Measurements from ENCODE around the gene TULP1.

Gene TULP1

DNA sequence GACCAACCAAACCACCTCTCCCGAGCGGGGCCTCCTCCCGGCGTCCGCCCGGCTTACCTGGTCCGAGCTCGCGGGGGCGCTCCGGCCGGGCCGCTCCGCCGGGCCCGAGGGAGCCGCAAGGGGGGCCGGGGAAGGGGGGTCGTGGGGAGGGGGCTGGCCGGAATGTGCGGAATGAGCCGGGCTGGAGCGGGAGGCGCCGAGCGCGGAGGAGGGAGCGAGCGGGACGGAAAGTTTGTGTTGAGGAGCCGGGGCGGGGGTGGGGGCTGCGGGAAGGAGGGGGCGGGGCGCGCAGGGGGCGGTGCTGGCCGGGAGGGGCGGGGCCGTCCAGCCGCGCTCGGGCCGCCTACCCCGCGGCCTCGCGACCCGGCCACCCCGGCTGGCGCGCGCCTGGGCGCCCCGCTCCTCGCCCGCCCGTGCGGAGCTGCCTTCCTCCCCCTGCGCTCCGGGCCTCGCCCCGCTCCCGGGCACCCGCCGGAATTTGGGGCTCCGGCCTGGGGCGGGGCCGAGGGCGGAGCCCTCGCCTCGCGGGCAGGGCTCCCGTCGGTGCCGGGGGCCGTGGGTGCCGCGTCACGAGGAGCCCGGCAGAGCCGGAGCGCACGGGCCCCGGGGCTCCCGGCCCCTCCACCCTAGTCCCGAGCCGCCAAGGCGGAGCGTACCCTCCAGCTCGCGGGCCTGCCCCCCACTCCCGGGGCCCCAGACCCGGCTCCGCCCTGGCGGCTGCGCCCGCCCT, 15.7 kb downstream of the TULP1 start, which contains the start of gene TEAD3:
TSS of gene TEAD3 (minus strand) at position 239 of the 730 bp plus-strand sequence.
- DNase-seq (ENCODE audit: low read depth), result peak; percentile 50

DNA sequence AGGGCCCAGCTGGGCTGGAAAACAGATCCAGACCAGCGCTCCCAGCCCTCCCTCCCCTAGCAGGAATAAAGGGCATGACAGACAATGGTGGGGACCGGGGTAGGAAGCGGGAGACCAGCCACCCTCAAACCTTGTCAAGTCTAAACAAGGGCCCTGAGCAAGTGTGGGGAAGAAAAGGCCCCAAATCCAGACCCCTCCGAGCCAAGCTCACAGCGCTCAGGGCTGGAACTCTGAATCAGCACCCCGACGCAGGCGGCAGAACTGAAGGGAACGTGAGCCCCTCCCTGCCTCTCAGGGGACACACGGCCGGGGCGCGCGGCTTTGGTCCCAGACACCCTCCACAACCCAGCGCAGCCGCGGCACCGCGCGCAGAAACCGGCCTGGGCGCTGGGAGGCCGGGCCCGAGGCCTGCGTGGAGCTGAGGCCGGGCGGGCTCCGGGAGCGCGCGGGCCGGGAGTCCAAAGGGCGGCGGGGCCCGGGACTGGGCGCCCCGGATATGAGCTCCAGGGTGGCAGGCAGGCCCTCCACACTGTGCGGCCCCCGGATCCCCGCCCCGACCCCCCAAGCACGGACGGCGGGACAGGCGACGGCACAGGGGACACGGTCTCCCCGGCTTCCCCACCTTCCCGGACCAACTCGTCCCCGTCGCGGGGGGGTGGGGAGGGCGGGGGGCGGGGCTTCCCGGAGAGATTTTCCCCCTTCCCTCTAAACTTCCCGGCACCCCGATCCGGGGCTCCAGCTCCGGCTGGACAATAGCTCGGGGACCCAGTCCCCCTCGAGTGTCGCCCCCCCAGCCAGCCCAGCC, 16.5 kb downstream of the TULP1 start:
- DNase-seq (ENCODE audit: low read depth), result no peak

DNA sequence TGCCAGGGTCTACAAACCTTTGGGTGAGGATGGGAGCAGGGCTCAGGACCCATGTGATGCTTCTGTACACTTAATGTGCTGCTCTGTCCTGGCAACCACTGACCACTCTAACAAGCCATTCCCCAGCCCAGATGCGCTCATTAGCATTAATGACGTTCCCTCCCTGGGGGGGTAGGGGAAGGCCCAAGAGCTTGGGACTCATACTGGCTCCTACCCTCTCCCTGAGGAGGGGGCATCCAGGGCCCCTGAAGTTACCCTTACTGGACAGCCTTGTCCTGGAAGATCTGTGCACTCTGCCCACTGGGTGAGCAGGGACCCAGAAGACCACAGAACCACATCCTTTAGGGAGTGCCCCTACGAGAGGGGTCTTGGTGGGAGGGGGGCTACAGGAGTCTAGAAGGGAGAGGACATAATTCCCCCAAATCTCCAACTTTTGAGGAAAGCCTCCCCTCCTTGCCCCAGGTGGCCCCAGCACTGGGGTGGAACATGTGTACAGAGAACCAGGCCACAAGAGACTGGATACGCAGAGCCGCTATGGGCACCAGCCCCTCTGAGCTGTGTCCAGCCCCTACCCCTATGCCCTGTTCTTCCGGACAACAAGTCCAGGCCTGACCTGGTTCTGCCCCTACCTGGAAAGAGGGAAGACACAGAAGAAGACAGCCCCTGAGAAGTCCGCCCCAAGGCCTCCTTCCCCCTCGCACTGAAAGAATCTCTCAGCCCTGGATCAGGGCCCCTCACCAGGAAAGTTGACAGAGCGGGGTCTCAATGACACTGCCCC, 17.2 kb downstream of the TULP1 start:
- no peak for DNase-seq (ENCODE audit: low read depth)

DNA sequence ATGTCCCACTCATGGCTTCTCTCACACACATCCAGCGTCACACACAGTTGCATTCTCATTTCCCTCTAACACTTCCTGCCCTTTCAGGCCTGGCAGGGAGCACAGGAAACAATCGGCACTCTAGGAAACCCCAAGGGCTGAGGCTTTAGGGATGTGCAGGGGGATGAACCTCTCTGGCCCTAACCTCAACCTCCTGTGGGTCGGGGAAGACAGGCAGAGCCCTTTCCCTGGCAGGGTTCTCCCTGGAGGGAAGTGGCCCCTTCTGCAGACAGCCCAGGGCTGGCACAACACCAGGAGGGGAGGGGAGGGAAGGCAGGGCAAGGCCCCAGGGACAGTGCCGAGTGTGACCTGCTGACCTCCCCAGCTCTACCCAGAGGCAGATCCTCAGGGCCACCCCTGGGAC, 18.5 kb downstream of the TULP1 start:
- DNase-seq (ENCODE audit: low read depth), result no peak

DNA sequence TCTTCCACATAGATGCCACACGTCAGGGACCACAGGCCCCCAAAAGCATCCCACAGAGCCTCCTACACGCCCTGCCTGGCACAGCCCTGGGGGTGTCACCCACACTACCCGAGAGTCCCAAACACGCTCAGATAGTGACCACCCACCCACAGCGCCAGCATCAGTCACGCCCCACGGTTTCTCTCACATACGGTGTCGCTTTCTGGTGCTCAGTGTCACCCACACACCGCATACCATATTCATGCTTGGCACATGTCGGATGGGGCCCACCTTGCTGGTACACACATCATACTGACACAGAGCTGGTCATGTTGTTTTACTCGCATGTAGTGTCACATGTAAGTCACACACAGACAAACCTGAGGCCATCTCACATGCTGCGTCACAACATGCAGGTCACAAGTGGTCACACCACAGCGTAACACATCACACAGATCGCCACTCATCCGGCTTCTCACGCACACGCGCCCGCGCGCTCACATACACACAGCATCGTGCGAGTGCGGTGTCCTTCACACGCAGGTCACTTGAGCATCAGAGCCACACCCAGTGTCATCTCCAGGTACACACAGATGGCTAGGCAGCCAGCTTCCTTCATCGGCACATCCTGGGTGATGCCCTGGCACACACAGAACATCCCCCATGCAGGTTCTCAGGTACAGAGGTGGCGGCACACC, 19.3 kb downstream of the TULP1 start:
- no peak for DNase-seq (ENCODE audit: low read depth)

- DNase-seq (ENCODE audit: low read depth), result no peak
These were observed 19.8 kb downstream of the TULP1 start for GRCh38 chr6:35492974-35493284.

GRCh38 chr6:35492258-35492973, 20.3 kb downstream of the TULP1 start:
- no peak for DNase-seq (ENCODE audit: low read depth)

GRCh38 chr6:35491558-35492257, 21.0 kb downstream of the TULP1 start:
- DNase-seq (ENCODE audit: low read depth), result no peak

- DNase-seq (ENCODE audit: low read depth), result no peak
These were observed 21.7 kb downstream of the TULP1 start for GRCh38 chr6:35490821-35491557.

GRCh38 chr6:35489995-35490791, 22.5 kb downstream of the TULP1 start:
- peak; percentile 29 for DNase-seq (ENCODE audit: low read depth)

DNA sequence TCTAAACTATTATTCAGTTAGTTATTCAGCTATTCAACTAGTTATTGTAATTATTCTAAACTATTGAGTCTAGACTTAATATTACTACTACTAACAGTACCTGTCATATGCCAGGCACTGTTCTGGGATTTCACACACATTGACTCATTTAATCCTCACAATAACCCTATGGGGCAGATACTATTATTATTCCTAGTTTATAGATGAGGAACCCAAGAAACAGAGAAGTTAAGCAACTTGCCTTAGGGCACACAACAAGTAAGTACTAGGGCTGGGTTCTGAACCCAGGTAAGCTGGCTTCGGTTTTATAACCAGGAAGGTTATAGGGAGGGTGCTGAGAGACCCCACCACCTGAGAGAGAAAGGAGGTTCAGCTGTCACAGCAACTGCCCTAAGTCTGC, 23.6 kb downstream of the TULP1 start:
- no peak for DNase-seq (ENCODE audit: low read depth)

- DNase-seq (ENCODE audit: low read depth), result no peak
These were observed 24.2 kb downstream of the TULP1 start for GRCh38 chr6:35488517-35488862.

- DNase-seq (ENCODE audit: low read depth), result peak; percentile 81
These were observed 24.8 kb downstream of the TULP1 start for GRCh38 chr6:35487658-35488516.

DNA sequence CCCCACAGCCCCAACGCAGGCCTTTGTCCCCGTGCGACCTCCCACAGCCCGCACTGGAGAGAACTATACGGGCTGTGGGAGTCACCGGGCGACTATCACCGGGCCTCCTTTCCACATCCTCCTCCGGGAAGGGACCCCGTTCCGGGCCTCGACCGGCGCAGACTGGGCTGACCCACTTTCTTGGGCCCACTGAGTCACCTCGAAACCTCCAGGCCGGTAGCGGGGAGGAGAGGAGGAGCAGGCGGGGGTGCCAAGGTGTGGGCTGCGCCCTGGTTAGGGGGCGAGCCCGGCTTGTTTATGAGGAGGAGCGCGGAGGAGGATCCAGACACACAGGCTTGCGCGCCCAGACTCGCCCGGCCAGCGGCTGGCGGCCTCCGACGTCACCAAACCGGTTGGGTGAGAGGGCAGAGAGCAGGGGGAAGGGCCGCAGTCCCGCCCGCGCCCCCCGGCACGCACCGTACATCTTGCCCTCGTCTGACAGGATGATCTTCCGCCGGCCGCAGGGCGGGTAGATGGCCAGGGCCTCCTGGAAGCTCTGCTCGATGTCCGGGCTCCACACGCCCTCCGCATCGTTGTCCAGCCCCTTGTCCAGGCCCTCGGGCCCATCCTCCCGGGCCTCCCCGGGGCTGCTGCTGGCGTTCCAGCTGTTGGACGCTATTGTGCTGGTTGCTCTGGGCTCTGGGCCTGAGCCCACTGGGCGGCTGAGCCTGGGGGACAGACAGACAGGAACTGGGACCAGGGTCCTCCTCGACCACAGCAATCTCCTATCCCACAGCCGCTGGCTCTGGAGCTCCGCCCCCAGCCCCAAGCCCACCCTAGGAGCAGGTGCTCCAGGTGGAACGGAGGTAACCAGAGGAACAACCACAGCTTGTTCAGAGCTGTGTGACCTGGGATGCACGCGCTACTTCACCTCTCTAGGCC, 26.4 kb downstream of the TULP1 start:
- DNase-seq (ENCODE audit: low read depth), result peak; percentile 93

- DNase-seq (ENCODE audit: low read depth), result peak; percentile 57
These were observed 27.3 kb downstream of the TULP1 start for GRCh38 chr6:35485402-35485877.

DNA sequence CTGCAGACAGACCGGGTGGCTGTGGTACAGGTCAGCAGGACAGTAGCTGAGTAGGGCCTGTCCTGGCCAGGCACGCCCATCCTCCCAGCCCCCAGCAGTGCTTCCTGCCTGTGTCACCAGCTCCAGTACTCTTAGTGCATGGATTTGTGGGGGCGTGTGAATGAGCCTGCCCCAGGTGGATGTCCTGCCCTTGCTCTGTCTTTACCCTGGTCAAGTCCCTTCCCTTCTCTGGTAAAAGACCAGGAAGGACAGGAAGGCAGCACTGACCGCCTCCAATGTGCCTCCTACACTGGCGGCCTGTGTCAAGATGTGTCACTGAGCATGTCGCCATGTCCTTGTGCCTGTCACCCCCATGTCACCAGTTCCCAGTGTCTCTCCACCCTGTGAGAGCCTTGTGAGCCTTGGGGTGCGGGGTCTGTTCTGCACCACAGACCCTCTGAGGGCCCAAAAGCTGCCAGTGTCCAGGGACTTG, 27.7 kb downstream of the TULP1 start:
- DNase-seq (ENCODE audit: low read depth), result no peak

Measured in amniotic epithelial cell (primary cell).